ENCODE results near the gene GLRX5. TPM values are rescaled to one million over a fixed set of nuclear protein-coding genes. Genes with fewer than 3 reads are reported as not detected.

Gene GLRX5
- total RNA-seq, 1 donor from 2014 or later = 38.6 TPM

DNA sequence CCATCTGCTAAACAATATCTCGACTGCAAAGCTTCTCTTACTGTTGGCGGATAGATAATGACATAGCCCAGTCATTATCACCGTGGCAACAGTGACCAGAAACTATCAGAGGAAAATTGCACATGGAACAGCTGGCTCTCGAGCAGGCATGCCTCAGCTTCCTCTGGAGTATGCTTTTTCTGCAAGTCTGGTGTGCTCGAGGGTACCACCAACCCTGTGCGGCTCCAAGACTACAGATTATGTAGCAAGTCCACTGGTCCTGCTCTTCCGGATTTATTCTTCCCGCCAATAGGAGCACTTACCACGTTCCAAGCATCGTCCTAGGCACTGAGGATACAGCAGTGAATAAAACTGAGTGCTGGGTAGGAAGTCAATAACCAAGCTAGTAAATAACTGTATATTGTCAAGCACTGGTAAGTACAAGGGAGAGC, 1.4 kb upstream of the GLRX5 start:
- DNase-seq (ENCODE audit: low spot score) = no peak

DNA sequence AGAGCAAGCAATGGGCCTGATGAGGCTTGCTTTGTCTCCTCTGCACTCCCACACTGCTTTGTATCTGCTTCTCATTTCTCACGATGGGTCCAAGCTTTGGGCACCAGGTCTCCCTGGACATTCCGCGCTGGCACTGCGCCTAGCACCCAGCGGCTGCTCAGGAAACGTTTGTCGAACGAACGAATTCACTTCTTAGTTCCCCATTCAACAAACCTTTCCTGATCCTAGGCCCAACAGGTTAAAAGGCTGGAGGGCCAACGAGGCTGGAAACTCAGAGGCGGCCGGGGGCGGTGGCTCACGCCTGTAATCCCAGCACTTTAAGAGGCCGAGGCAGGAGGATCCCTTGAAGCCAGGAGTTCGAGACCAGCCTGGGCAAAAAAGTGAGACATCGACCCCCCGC, 1.0 kb upstream of the GLRX5 start:
- no peak for DNase-seq (ENCODE audit: low spot score)

DNA sequence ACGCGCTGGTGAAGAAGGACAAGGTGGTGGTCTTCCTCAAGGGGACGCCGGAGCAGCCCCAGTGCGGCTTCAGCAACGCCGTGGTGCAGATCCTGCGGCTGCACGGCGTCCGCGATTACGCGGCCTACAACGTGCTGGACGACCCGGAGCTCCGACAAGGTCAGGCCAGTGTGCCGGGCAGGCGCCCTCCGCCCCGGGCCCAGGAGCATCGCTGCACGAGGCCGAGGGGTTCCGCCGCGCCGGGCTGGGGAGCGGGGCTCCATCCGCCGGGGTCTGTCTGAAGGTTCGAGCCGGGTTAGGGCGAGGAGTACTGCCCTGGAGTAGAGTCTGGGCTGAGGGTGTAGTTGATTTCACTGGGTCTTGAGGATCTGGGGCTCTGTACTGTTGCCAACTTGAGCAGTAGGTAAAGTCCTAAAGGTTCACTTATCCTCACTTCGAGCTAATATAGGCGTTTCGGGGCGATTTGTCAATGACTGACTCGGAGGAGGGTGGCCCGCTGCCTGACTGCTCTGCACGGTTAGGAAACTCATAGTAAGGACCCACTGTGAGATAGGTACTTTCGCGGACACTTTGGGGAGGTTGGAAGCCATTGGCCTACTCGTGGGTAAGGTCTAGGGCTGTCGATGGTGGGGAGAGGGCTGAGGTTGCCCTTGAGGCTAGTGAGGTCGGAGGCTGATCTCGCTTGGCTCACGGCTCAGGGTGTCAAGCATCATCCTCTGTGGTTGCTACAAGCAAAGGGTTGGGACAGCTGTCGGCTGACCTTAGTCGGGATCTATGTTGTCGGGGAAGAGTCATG, 574 bp downstream of the GLRX5 start:
- no peak for DNase-seq (ENCODE audit: low spot score)

DNA sequence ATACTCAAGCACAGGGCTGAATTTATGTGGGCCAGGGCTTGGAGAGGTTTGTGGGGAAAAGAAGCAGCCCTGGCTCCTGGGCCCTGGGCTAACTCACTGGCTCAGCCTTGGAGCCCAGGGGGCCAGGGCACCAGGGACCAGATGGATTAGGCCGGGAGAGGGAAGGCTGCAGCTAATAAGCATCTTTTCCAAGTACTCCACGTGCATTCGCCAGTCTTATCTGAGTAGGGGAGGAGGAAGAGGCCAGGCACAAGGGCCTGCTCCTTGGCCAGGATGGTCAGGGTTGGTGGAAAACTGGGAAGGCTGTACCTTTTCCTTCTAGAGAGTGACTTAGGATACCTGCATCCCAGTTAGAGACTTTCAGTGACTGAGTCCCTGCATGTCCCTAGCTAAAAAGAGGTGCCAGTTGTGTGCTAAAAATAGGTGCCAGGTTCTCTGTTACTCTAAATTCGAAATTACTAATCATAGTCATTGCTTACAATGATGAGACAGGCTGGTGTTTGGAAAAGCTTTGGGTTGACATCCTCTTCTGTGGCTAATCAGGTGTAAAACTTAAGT, 1.3 kb downstream of the GLRX5 start:
- no peak for DNase-seq (ENCODE audit: low spot score)

DNA sequence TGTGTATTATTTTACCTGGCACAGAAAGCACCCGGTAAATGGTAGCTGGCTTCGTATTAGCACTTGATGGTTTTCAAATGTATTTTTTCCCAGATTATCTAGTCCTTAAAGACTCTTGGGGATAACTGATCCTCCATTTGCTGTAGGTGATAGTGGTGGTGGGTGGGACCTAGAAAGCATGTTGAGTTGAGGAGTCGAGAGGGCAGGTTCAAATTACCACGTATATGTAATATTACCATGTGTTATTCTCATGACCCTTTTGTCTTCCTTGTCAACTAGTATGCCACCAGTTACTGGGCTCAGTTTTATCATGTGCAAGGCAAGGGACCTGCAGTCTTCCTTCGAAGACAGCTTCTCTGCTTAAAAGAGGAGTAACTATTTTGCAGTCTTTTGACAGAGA, 1.8 kb downstream of the GLRX5 start:
- DNase-seq (ENCODE audit: low spot score) = no peak

DNA sequence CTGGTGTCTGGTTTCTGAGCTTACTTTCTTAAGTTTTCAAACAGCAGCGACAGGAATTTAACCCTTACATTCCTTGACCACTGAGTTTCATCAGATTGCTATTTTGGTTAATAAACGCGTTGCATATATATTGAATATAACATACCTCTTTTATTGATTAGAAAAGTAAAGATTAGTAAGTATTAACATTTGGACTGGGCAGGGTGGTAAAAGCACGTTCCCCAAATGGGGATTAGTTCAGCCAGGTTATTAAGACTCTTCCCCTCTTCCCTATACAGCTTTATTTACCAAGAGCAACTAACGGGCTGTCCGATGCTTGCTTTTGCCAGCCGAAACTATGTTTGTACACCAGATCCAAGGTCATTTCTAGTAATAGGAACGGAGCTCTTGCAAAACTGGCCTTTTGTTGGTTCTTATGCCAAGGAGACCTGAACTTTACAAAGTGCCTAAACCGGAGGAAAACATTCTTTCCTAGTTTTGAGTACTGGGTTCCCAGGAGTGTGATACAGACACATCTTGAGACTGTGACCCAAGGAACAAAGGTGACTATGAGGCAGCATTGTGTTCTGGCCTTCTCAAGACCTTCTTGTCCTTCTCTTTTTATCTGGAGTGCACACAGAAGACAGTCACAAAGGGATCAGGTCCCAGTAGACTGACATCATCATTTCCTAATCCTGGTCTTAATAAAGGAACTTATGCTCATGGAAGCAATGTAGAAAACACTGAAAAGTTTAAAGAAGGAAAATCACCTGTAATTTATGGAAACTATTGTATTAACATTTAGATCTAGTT, 2.6 kb downstream of the GLRX5 start:
- DNase-seq (ENCODE audit: low spot score) = no peak

DNA sequence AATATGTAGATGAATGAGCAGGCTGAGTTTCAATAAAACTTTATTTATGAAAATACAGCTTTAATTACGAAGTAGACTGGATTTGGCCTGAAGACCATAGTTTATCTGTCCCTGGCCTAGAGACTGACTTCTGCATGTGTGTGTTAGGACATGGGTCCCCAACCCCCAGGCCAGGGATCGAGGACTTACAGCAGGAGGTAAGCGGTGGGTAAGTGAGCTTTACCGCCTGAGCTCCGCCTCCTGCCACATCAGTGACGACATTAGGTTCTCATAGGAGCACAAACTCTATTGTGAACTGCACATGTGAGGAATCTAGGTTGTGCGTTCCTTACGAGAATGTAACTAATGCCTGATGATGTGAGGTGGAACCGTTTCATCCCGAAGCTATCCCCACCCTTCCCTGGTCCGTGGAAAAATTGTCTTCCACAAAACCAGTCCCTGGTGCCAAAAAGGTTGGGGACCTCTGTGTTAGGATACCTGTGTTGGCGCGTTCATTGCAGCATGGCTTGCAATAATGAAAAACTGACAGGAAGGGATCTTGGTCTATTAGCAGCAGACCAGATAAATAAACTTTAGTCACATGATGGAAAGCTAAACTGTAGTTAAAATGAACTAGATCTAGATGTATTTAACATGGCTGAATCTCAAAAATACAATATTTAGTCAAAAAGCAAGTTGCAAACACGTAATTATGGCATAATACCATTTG, 4.1 kb downstream of the GLRX5 start:
- DNase-seq (ENCODE audit: low spot score) = no peak

DNA sequence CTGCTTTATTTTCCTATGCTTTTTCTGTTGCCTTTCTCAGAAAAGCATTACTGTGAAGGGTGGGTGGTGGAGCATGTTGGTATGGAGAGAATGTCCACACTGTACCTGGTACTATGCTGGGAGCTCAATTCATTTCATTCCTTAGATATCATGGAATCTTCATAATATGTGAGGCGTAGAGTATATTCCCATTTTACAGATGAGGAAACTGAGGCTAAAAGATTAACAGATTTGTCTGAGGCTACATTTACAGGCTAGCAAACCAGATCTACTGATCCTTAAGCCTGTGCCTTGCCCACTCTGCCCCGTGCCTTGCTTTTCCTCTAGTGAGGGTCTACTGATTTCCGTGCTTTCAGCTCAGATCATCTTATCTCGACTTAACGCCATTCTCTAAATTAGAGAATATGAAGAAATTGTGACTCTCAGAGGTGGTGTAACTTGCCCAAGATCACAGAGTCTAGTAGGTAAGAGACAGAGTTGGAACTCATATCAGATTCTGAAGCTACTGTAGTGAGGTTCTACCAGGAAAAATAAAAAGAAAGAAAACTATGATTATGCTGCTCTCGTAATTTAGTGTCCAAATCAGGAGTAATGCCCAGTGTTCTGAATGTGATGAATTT, 5.5 kb downstream of the GLRX5 start:
- DNase-seq (ENCODE audit: low spot score) = no peak

DNA sequence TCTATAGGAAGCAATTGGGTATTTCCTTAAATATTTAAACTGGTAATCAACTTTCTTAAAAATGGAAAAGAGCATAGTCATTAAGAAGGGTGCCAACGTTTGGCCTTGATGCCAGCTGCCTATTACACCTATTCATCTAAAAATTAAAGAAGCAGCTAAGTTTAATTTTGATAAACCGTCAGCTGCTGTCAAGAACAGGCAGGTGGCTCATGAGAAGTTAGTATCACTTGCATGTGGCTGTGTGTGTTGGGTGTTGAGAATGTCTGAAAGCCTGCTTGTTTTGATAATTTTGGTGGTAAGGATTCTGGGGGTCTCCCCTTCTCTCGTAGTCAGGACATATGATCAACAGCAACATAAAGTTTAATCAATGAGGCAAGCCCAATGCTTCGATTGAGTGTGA, 6.5 kb downstream of the GLRX5 start:
- no peak for DNase-seq (ENCODE audit: low spot score)

DNA sequence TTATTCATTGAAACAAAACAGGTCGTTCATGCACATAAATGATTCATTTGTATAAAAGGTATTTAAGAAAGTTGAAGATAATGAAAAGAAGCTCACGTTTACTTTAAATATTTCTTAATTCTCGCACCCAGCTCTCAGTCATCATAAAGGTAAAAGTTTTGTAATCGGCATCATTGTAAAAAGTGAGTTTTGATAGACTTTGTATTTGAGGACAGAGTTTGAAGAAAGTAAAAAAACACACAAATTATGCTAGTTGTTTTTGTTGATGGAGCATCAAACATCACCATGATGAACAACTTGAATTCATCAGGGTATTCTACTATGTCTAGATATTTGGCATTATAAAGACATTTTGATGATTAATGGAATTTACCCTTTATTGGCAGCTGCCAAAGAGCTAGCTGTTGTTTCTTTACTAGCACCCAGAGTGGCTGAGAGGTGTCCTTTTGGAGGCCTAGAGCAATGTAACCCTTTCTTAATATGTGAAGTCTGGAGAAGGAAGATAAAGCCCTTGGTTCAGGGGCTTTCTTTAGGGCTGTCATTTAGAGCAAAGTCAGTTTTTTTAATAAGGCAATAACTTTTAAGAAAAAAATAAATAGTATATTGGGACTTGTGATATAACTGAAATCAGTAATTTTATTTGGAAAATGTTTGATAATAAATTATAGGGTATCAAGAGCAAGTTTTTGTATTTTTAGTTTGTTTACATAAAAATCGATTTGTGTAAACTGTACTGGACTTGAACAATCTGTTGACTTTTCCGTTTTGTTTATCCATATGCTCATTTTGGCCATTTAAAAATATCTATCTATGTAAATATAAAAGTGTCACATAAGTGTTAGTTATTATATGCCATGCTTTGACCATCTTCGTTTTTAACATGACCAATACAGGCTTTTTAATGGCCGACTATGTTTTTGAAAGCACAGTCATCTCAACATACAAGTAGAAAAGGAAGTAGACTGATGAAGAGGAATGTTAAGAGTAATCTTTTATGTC, 7.4 kb downstream of the GLRX5 start:
- no peak for DNase-seq (ENCODE audit: low spot score)

DNA sequence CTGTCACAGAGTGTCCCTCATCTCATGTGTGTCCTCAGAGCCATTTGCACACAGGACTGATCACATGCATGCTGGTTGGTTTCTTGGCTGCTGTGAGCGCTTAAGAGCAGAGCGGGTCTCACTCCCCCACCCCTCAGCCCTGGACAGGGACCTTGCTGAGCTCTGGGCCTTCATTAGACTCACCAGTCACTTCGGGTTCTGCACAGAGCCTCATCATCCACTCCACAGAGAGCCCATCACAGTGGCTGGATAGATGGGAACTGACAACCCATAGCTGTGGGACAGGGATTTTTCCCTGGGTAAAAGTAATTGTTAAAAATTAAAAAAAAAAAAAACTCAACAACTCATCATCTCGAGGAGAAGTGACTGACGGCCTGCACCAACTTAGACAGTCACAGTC, 8.2 kb downstream of the GLRX5 start:
- DNase-seq (ENCODE audit: low spot score) = no peak

DNA sequence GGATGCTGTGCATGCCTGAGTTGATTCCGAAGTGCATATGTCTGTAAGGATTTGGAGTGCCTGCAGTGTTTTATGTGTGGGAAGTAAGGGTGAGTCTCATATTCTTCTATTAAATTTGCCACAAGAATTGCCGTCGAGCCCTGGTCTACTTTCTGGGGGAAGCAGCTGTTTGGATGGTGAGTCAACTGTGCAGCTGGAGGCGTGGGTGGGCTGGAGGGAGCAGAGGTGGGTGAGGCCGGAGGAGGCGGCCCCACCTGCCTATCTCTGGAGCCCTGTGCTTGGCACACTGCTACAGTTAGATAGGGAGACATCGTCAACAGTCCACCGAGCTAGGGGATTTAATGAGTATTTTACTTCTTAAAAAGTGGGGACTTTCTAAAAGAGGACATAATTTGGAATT, 9.7 kb downstream of the GLRX5 start:
- no peak for DNase-seq (ENCODE audit: low spot score)

DNA sequence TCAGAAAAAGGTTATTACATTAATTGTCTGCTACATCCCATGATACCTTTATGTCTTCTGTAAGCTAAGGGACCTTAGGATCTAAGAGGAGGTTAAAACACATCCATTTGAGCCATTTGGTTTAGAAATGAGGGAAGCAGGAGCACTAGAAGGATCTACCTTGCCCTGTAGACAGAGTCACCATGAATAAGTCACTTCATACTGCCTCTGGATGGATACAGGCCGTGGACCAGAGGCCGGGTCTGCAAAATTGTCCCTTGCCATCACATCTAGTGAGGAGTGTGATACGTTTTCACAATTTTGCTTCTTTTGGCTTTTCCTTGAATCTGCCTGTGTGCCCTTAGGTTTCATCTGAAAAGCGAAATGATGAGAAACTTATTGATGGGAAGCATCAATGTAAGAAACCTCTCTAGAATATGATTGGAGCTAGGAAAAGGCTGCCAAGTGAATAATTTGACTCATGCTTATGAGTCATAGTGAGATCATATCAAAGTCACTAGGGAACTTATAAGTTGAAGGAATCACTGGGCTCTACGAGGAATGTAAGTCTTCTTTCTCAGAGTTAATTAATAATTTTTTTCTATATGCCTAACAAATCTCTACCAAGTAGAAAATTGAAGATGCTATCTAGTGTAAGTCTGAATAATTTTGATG, 10.8 kb downstream of the GLRX5 start:
- DNase-seq (ENCODE audit: low spot score) = no peak

DNA sequence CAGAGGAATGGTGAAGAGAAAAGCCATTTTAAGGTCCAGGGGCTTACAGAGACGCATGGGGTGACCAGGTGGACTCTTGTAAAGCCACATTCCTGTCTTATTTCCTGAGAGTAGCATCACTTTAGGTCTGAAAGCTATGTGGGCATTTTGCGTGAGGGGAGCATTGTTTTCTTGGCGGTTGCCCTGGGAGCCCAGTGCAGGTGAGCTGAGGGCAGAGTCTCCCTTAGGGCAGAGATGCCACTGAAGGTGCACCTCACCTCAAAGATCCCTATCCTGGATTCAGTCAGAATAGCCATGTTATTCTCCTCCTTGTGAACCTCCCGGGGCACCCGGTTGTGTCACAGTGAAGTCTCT, 12.4 kb downstream of the GLRX5 start:
- DNase-seq (ENCODE audit: low spot score) = no peak

DNA sequence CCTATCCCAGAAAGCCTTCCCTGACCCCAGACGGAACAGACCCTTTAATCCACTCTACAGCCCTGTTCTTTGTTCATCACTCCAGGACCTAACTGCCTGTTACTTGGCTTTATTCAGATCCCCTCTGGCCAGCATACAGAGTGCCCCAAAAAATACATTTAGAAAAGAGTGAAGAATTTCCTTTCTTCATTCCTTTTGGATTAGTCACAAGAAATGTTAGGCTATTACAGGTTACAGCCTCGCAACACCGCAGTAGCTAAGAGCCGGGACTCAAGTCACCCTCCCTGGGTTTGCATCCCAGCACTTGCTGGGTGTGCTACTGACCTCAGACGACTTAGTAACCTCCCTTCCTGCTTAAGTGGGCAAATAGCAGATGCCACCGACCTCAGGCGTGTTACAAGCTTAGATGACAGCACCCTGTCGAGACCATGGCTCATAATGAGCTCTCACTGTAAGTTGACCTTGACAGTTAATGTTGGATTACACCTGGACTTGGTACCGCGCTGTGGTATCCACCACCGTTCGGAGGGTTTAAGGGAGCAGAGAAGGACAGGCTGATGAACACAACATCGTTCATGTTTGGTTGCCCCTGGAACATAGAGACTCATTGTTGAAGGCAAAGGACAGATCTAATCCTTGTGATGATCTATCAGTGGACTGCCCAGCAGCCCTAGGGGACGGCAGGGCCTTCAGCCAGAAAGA, 12.9 kb downstream of the GLRX5 start:
- DNase-seq (ENCODE audit: low spot score) = no peak

DNA sequence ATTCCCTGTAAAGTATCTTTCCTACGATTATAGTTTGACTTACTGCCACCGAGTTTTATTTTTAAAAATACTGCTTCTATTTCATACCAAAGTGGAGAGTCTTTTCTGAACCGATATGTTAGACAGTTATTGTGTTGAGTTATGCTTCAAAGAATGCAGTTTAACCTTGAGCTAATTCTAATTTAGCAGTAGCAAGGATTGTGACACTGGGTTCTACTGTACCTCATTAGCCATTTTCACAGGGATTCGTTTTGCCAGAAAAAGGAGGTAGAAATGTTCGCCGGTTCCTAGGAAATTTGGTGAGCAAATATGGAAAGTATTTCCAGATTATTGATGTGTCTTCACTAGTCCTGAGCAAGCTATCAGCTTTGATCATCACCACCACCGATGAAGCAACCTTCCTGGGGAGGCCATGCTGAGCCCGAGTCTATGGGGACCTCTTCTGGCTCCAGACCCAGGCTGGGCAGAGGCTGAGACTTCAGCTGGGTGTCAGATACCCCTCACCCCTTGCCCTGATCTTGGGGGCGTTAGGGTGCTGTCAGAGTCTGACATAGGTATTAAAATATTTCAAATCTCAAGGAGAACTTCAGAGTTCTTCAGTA, 13.6 kb downstream of the GLRX5 start:
- DNase-seq (ENCODE audit: low spot score) = no peak

DNA sequence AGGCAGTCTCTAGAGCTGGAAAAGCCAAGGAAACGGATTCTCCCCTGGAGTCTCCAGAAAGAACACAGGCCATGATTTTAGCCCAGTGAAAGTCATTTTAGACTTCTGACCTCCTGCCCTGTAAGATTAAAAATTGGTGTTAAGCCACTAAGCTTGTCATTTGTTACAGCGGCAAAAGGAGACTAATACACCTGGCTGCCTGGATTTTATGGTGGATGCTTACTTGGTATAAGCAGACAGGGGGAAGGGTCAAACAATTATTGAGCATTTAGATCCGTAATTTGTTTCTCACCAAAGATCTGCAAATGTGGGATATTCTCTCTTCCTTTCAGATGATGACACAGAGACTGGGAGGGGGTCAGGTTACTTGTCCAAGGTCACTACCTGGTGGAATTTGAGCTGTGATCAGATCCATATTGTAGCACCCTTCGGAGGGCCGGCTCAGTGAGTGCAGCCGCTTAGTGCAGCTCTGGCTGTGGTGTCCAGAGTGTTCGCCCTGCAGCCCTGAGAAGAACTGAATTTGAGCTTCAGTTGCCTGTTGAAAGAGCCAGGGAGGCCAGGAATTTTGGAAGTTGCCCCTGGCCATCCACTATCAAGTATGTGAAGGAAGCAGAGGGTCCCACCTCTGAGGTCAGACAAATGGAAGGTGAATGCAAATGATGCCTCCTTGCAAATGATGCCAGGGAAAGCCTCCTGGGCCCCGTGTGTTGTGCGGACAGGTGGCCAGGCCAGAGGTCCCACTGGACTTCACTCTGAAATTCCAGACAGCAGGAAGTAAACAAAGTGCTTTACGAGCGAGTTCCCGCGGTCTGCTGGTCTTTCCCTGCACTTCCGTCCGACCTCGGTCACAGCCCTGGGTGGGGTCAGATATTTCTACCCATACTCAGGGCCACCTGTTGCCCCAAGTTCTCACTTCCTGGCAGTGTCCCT, 15.1 kb downstream of the GLRX5 start:
- DNase-seq (ENCODE audit: low spot score) = no peak

DNA sequence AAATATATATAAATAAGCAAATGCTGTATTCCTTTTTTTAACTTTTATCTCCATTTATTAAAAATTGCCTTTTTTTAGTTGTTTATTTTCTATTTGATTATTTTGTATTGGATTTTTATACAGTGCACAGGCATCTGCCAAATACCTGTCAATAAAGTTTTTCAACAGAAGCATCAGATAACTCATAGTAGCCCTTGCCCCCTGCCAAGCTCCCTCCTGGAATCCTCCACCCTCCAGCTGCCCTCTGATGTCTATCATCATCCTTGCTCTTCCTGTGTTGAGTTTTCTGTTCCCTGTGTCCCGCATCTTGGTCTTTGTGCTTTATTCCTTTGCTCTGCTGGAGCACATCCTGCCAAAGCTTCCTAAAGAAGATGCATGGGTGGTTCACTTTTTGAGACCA, 16.6 kb downstream of the GLRX5 start:
- DNase-seq (ENCODE audit: low spot score) = no peak

Data from mucosa of gallbladder (tissue), 1 donor.